AML-193 (cell line): ENCODE data around the gene COLEC12.

ENCODE experiments used
- DNase-seq, 2 experiments: peaks; one replicate each; lab custom pipeline; 2025; lab: John Stamatoyannopoulos, UW

The COLEC12 gene

GRCh38 chr18:500632-501405, at the start of gene COLEC12:
Gene COLEC12 (minus strand): TSS chr18:500701. CDS start chr18:500514, 187 bp downstream.
- DNase-seq, result no peak

- no peak for DNase-seq
Measured at GRCh38 chr18:549967-550366, 49.5 kb upstream of the COLEC12 start.

- DNase-seq, result no peak
Measured at GRCh38 chr18:543447-544078, 43.1 kb upstream of the COLEC12 start.

- no peak for DNase-seq
Measured at GRCh38 chr18:533995-534601, 33.6 kb upstream of the COLEC12 start.

GRCh38 chr18:532632-533031, 32.1 kb upstream of the COLEC12 start:
- DNase-seq, result no peak

GRCh38 chr18:532018-532417, 31.5 kb upstream of the COLEC12 start:
- no peak for DNase-seq

GRCh38 chr18:527146-527545, 26.6 kb upstream of the COLEC12 start:
- DNase-seq, result no peak

- DNase-seq, result no peak
Measured at GRCh38 chr18:526681-527080, 26.2 kb upstream of the COLEC12 start.

- no peak for DNase-seq
Measured at GRCh38 chr18:525036-525797, 24.7 kb upstream of the COLEC12 start.

GRCh38 chr18:524466-524865, 24.0 kb upstream of the COLEC12 start:
- DNase-seq, result no peak

- no peak for DNase-seq
Measured at GRCh38 chr18:523561-523960, 23.1 kb upstream of the COLEC12 start.

GRCh38 chr18:519019-519879, 18.7 kb upstream of the COLEC12 start:
- peak; percentile 26 to 27 for DNase-seq

- DNase-seq, result no peak
Measured at GRCh38 chr18:518081-518480, 17.6 kb upstream of the COLEC12 start.

GRCh38 chr18:515838-516237, 15.3 kb upstream of the COLEC12 start:
- DNase-seq, result no peak

GRCh38 chr18:515156-515815, 14.8 kb upstream of the COLEC12 start:
- no peak for DNase-seq

GRCh38 chr18:513826-514530, 13.5 kb upstream of the COLEC12 start:
- DNase-seq, result no peak

- no peak for DNase-seq
Measured at GRCh38 chr18:512957-513356, 12.5 kb upstream of the COLEC12 start.

GRCh38 chr18:508835-509234, 8.3 kb upstream of the COLEC12 start:
- DNase-seq, result no peak

- no peak for DNase-seq
Measured at GRCh38 chr18:507636-508035, 7.1 kb upstream of the COLEC12 start.

- DNase-seq, result no peak
Measured at GRCh38 chr18:506801-507200, 6.3 kb upstream of the COLEC12 start.
